Osteocyte (in vitro differentiated cells): Measurements from ENCODE around the gene CSF1R. TPM values are rescaled to one million over a fixed set of nuclear protein-coding genes. Genes with fewer than 3 reads are reported as not detected.

Source experiments
- DNase-seq: peaks from one replicate; pipeline ENCODE4 v3.0.0; 2021; ENCODE audit warnings: mixed read lengths; ENCODE audit not compliant: unreplicated experiment; ENCODE audit errors: extremely low spot score
- H3K27ac Mint-ChIP-seq: one replicate; pipeline ENCODE4 v1.8.0; 2021; ENCODE audit warnings: mild to moderate bottlenecking, mixed read lengths; ENCODE audit not compliant: unreplicated experiment
- H3K27me3 Mint-ChIP-seq: one replicate; pipeline ENCODE4 v1.8.0; 2021; ENCODE audit warnings: mixed read lengths; ENCODE audit not compliant: unreplicated experiment
- H3K36me3 Mint-ChIP-seq: one replicate; pipeline ENCODE4 v1.8.0; 2021; ENCODE audit warnings: mixed read lengths; ENCODE audit not compliant: unreplicated experiment
- H3K4me1 Mint-ChIP-seq: one replicate; pipeline ENCODE4 v1.8.0; 2021; ENCODE audit warnings: mixed read lengths; ENCODE audit not compliant: unreplicated experiment
- H3K4me3 Mint-ChIP-seq: one replicate; pipeline ENCODE4 v1.8.0; 2021; ENCODE audit warnings: mild to moderate bottlenecking, moderate library complexity, mixed read lengths; ENCODE audit not compliant: unreplicated experiment
- H3K9me3 Mint-ChIP-seq: one replicate; pipeline ENCODE4 v1.8.0; 2021; ENCODE audit warnings: mixed read lengths; ENCODE audit not compliant: unreplicated experiment
- total RNA-seq: library from RNA; stranded (reverse); gene quantifications from 2 replicates; pipeline ENCODE4 v1.2.1, GENCODE V29; 2021
- TF ChIP-seq, protein P1 (sequence below): fragments of 200-600 bp; sonication (generic); IDR thresholded peaks from 2 replicates; pipeline ENCODE4 v1.5.0; 2021; ENCODE audit warnings: antibody characterized with exemption, mild to moderate bottlenecking, moderate library complexity

The CSF1R gene
- total RNA-seq, 1 donor from 2014 or later: 1.2 TPM

DNA sequence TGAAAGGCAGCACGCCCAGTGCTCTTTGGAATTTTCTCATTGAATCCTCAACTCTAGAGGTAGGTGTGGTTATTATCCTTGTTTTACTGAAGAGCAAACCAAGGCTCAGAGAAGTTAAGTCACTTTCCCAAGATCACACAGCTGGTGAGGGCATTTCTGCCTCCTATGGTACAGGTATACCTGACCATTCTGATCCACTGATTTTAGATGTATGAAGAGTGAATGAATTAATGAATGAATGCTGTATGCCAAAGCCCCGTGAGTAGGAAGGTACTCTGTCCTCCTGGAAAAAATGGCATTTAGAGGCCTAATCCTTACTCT, 18.2 kb upstream of the CSF1R start:
- TF ChIP-seq, protein P1, sequence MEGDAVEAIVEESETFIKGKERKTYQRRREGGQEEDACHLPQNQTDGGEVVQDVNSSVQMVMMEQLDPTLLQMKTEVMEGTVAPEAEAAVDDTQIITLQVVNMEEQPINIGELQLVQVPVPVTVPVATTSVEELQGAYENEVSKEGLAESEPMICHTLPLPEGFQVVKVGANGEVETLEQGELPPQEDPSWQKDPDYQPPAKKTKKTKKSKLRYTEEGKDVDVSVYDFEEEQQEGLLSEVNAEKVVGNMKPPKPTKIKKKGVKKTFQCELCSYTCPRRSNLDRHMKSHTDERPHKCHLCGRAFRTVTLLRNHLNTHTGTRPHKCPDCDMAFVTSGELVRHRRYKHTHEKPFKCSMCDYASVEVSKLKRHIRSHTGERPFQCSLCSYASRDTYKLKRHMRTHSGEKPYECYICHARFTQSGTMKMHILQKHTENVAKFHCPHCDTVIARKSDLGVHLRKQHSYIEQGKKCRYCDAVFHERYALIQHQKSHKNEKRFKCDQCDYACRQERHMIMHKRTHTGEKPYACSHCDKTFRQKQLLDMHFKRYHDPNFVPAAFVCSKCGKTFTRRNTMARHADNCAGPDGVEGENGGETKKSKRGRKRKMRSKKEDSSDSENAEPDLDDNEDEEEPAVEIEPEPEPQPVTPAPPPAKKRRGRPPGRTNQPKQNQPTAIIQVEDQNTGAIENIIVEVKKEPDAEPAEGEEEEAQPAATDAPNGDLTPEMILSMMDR: no peak
- Mint-ChIP-seq H3K27me3 (peaks cover under 1% of the 10 kb centered on the region), H3K9me3 (no peaks in the 10 kb centered on the region), H3K27ac (no peak overlapping the region), H3K4me3 (no peak overlapping the region), H3K36me3 (no peaks in the 10 kb centered on the region), H3K4me1 (peaks cover 37% of the 10 kb centered on the region)
- no peak for DNase-seq

- H3K36me3 Mint-ChIP-seq: no peaks in the 10 kb centered on the region
- H3K9me3 Mint-ChIP-seq: no peaks in the 10 kb centered on the region
- peaks cover 31% of the 10 kb centered on the region for H3K4me1 Mint-ChIP-seq
- TF ChIP-seq, protein P1: no peak
- H3K27me3 Mint-ChIP-seq: peaks cover 3% of the 10 kb centered on the region
- no peak for DNase-seq
- H3K27ac Mint-ChIP-seq: peak overlapping the region; percentile 48
- no peak overlapping the region for H3K4me3 Mint-ChIP-seq
Observed at GRCh38 chr5:150103678-150104549, 17.6 kb upstream of the CSF1R start.

DNA sequence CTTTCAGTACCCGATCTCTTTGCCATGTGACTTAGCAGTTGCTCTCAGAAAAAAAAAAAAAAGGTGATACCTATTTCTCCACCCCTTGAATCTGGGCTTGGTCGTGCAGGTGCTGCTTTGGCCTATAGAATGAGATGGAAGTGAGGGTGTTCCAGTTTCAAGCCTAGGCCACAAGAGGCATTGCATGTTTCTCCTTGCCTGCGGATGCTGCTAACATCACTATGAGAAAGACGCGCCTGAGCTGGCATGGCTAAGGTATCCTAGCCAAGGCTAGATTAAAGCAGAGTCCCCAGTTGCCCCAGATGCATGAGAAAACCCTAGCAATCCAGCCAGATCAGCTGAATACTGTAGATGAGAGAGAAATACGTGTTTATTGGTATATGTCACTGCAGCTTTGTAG, 14.7 kb upstream of the CSF1R start:
- Mint-ChIP-seq H3K27ac (no peak overlapping the region), H3K4me1 (peaks cover 6% of the 10 kb centered on the region)

DNA sequence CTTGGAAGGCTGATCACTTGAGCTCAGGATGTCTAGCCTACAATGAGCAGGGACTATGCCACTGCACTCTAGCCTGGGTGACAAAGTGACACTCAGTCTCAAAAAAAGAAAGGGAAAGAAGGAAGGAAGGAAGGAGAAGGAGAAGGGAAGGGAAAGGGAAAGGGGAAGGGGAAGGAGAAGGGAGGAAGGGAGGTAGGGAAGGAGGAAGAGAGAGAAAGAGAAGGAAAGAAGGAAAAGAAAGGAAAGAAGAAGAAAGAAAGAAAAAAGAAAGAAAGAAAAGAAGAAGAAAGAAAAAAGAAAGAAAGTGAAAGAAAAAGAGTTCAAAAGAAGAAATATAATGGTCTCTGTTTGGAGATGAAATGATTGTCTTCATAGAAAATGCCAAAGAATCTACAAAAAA, 10.8 kb upstream of the CSF1R start:
- Mint-ChIP-seq H3K36me3 (peaks cover 4% of the 10 kb centered on the region), H3K27ac (no peak overlapping the region), H3K4me1 (no peaks in the 10 kb centered on the region), H3K27me3 (peaks cover 34% of the 10 kb centered on the region), H3K4me3 (no peak overlapping the region), H3K9me3 (peaks cover 5% of the 10 kb centered on the region)
- TF ChIP-seq, protein P1: no peak
- no peak for DNase-seq

More for the DNA sequence above, 14.7 kb upstream of the CSF1R start:
- no peak for DNase-seq
- TF ChIP-seq, protein P1: no peak
- Mint-ChIP-seq H3K36me3 (no peaks in the 10 kb centered on the region), H3K9me3 (no peaks in the 10 kb centered on the region), H3K27me3 (peaks cover 21% of the 10 kb centered on the region), H3K4me3 (no peak overlapping the region)

- peaks cover 4% of the 10 kb centered on the region for H3K36me3 Mint-ChIP-seq
- H3K4me1 Mint-ChIP-seq: no peaks in the 10 kb centered on the region
- no peak overlapping the region for H3K27ac Mint-ChIP-seq
- no peak overlapping the region for H3K4me3 Mint-ChIP-seq
- peaks cover 5% of the 10 kb centered on the region for H3K9me3 Mint-ChIP-seq
- H3K27me3 Mint-ChIP-seq: peaks cover 41% of the 10 kb centered on the region
- DNase-seq: no peak
- TF ChIP-seq, protein P1: no peak
Observed at GRCh38 chr5:150092159-150092787, 5.9 kb upstream of the CSF1R start.
